Natural killer cell (primary cell): Measurements from ENCODE around the gene KDM6A. TPM values are rescaled to one million over a fixed set of nuclear protein-coding genes. Genes with fewer than 3 reads are reported as not detected.

Experiments
- ATAC-seq, 3 donors: fragments of 150-1000 bp in 2 of 3; fragments of 200-7000 bp in 1 of 3; cut with Tn5 transposase; 1 replicate in 1 of 3; 2 replicates in 2 of 3; pipeline ENCODE4 v1.10.0; 2021; ENCODE audit warnings: mild to moderate bottlenecking in 2 of 3, moderate library complexity in 2 of 3
- DNase-seq, 2 donors: peaks; one replicate each; pipeline versions ENCODE4 v3.0.0 to v3.0.0-alpha.2; 2013 to 2021; ENCODE audit warnings: mixed read lengths in 1 of 2
- H3K27ac ChIP-seq: one replicate; pipeline ENCODE4 v1.5.1; 2013; ENCODE audit warnings: mild to moderate bottlenecking, low read length
- H3K27me3 ChIP-seq: one replicate; pipeline ENCODE4 v1.6.1; 2013; ENCODE audit warnings: low read length; ENCODE audit not compliant: control insufficient read depth, insufficient read depth
- H3K36me3 ChIP-seq: one replicate; pipeline ENCODE4 v1.6.1; 2013; ENCODE audit warnings: low read length; ENCODE audit not compliant: control insufficient read depth, insufficient read depth
- H3K4me1 ChIP-seq: one replicate; pipeline ENCODE4 v1.6.1; 2013; ENCODE audit warnings: low read length; ENCODE audit not compliant: control insufficient read depth, insufficient read depth
- H3K4me3 ChIP-seq: one replicate; pipeline ENCODE4 v1.5.1; 2013; ENCODE audit warnings: low read length
- H3K9me3 ChIP-seq: one replicate; pipeline ENCODE4 v1.6.1; 2013; ENCODE audit warnings: low read length; ENCODE audit not compliant: control insufficient read depth, insufficient read depth
- H3K27ac Mint-ChIP-seq, 2 donors: one replicate each; pipeline ENCODE4 v1.8.0; 2022; ENCODE audit warnings: mild to moderate bottlenecking in 2 of 2, mixed read lengths in 2 of 2, moderate library complexity in 1 of 2
- H3K27me3 Mint-ChIP-seq, 2 donors: one replicate each; pipeline ENCODE4 v1.8.0; 2022; ENCODE audit warnings: low read depth in 2 of 2, mixed read lengths in 2 of 2
- H3K36me3 Mint-ChIP-seq: one replicate; pipeline ENCODE4 v1.8.0; 2022; ENCODE audit warnings: mixed read lengths
- H3K4me1 Mint-ChIP-seq, 2 donors: one replicate each; pipeline ENCODE4 v1.8.0; 2022; ENCODE audit warnings: mixed read lengths in 2 of 2
- H3K4me3 Mint-ChIP-seq: one replicate; pipeline ENCODE4 v1.8.0; 2022; ENCODE audit warnings: mild to moderate bottlenecking, moderate library complexity, mixed read lengths
- H3K9me3 Mint-ChIP-seq, 2 donors: one replicate each; pipeline ENCODE4 v1.8.0; 2022; ENCODE audit warnings: mixed read lengths in 2 of 2
- CTCF ChIP-seq: fragments of 200-600 bp; IDR thresholded peaks from one replicate; pipeline ENCODE4 v1.8.0; 2022; ENCODE audit warnings: antibody characterized with exemption
- WGBS: methylation state at CpG from one replicate; pipeline ENCODE4 v1.1.7; 2013; ENCODE audit warnings: missing lambda C conversion rate; ENCODE audit not compliant: insufficient coverage; 5-methylcytosine and 5-hydroxymethylcytosine counted together
- intact Hi-C: fragments of 100-400 bp; cut with micrococcal nuclease; formaldehyde crosslinking; loops from one replicate; pipeline ENCODE4 v1.14.2; 2022
- total RNA-seq, 4 donors: library from RNA; stranded (reverse); fragments of 120-200 nt in 1 of 4; gene quantifications; one replicate each; pipeline versions ENCODE4 v1.2.3 to v1.2.4, GENCODE V29; 2013 to 2022

The KDM6A gene
- total RNA-seq, 3 donors from 2014 or later (not counting 1 experiment from before 2014, with no cell fraction given) = 60.8 to 121 (median 73.1) TPM

- DNase-seq = no peak
- intact Hi-C loops = no loop called here
- 88% methylated on average over 2 of the region's 2 CpGs for WGBS
- no peaks in the 10 kb centered on the region for H3K36me3 ChIP-seq
- no peaks in the 10 kb centered on the region for H3K27me3 ChIP-seq
- no peaks in the 10 kb centered on the region for H3K9me3 ChIP-seq
- no peaks in the 10 kb centered on the region for H3K27me3 Mint-ChIP-seq
- H3K9me3 Mint-ChIP-seq = no peaks in the 10 kb centered on the region
- H3K4me3 ChIP-seq = no peak overlapping the region
- H3K4me3 Mint-ChIP-seq = peak overlapping the region; percentile 4
- H3K4me1 ChIP-seq = peaks cover 7% of the 10 kb centered on the region
- no peaks in the 10 kb centered on the region for H3K36me3 Mint-ChIP-seq
- peaks cover 48 to 77% of the 10 kb centered on the region in 2 donors for H3K4me1 Mint-ChIP-seq
- TF ChIP-seq CTCF = no peak
- H3K27ac Mint-ChIP-seq = peak overlapping the region in 1 of 2 donors; percentile 49
- ATAC-seq = peak in 1 of 3 donors; percentile 20
- no peak overlapping the region for H3K27ac ChIP-seq
Measured at GRCh38 chrX:44951572-44952067, 78.6 kb downstream of the KDM6A start.

- no peak overlapping the region for H3K4me3 ChIP-seq
- Mint-ChIP-seq H3K4me1 (peaks cover 48 to 70% of the 10 kb centered on the region in 2 donors), H3K4me3 (no peak overlapping the region), H3K36me3 (no peaks in the 10 kb centered on the region), H3K9me3 (no peaks in the 10 kb centered on the region), H3K27me3 (no peaks in the 10 kb centered on the region), H3K27ac (no peak overlapping the region)
- peaks cover 7% of the 10 kb centered on the region for H3K4me1 ChIP-seq
- no peak overlapping the region for H3K27ac ChIP-seq
- H3K9me3 ChIP-seq = no peaks in the 10 kb centered on the region
- intact Hi-C loops = no loop called here
- TF ChIP-seq CTCF = no peak
- ATAC-seq (no peak), DNase-seq (no peak)
- 95% methylated on average over 18 of the region's 19 CpGs for WGBS
- H3K36me3 ChIP-seq = no peaks in the 10 kb centered on the region
- H3K27me3 ChIP-seq = no peaks in the 10 kb centered on the region
Measured at GRCh38 chrX:44952329-44953027, 79.5 kb downstream of the KDM6A start.

GRCh38 chrX:44953734-44954502 lies 80.9 kb downstream of the KDM6A start:
- H3K9me3 Mint-ChIP-seq = no peaks in the 10 kb centered on the region
- Histone ChIP-seq H3K36me3 (no peaks in the 10 kb centered on the region), H3K9me3 (no peaks in the 10 kb centered on the region), H3K4me1 (peaks cover 7% of the 10 kb centered on the region), H3K27me3 (no peaks in the 10 kb centered on the region), H3K27ac (no peak overlapping the region), H3K4me3 (no peak overlapping the region)
- no peak overlapping the region for H3K4me3 Mint-ChIP-seq
- ATAC-seq (no peak), DNase-seq (no peak)
- H3K4me1 Mint-ChIP-seq = peaks cover 40 to 61% of the 10 kb centered on the region in 2 donors
- H3K27ac Mint-ChIP-seq = peak overlapping the region; percentile 4 to 25
- no peaks in the 10 kb centered on the region for H3K36me3 Mint-ChIP-seq
- no peaks in the 10 kb centered on the region for H3K27me3 Mint-ChIP-seq
- no peak for TF ChIP-seq CTCF
- 75% methylated on average over 7 of the region's 11 CpGs for WGBS
- intact Hi-C loops = no loop called here
